Activated CD4-positive, alpha-beta T cell treated with anti-CD3 and anti-CD28 coated beads, Interleukin-2, amount 10 ng/mL, durations not matched to agents 7 days and 5 days (primary cell): ENCODE data around the gene ARNT2. TPM values are rescaled to one million over a fixed set of nuclear protein-coding genes. Genes with fewer than 3 reads are reported as not detected.

Source experiments
- CTCF ChIA-PET: fragments of 350-600 bp; sonication (Branson Sonifier 250); formaldehyde crosslinking; loops from one replicate; lab custom pipeline; 2021; ENCODE audit warnings: antibody characterized with exemption; lab: Charles Lee
- POLR2A ChIA-PET: fragments of 350-600 bp; sonication (Branson Sonifier 250); formaldehyde crosslinking; loops from one replicate; lab custom pipeline; 2021; ENCODE audit warnings: antibody characterized with exemption; lab: Charles Lee
- DNase-seq: peaks from one replicate; pipeline ENCODE4 v3.0.0-alpha.2; 2020
- H3K27ac Mint-ChIP-seq: one replicate; pipeline ENCODE4 v1.8.0; 2021; ENCODE audit warnings: mild to moderate bottlenecking, moderate library complexity, mixed read lengths
- H3K27me3 Mint-ChIP-seq: one replicate; pipeline ENCODE4 v1.8.0; 2021; ENCODE audit warnings: mixed read lengths
- H3K36me3 Mint-ChIP-seq: one replicate; pipeline ENCODE4 v1.8.0; 2021; ENCODE audit warnings: low read depth, mixed read lengths
- H3K4me1 Mint-ChIP-seq: one replicate; pipeline ENCODE4 v1.8.0; 2021; ENCODE audit warnings: mixed read lengths
- H3K4me3 Mint-ChIP-seq: one replicate; pipeline ENCODE4 v1.8.0; 2021; ENCODE audit warnings: mild to moderate bottlenecking, moderate library complexity, mixed read lengths
- H3K9me3 Mint-ChIP-seq: one replicate; pipeline ENCODE4 v1.8.0; 2021; ENCODE audit warnings: mixed read lengths
- total RNA-seq, 2 experiments: library from RNA; stranded (reverse); gene quantifications; one replicate each; pipeline ENCODE4 v1.2.3, GENCODE V29; 2021

ARNT2 gene
- total RNA-seq, 2 experiments from 2014 or later: not detected

DNA sequence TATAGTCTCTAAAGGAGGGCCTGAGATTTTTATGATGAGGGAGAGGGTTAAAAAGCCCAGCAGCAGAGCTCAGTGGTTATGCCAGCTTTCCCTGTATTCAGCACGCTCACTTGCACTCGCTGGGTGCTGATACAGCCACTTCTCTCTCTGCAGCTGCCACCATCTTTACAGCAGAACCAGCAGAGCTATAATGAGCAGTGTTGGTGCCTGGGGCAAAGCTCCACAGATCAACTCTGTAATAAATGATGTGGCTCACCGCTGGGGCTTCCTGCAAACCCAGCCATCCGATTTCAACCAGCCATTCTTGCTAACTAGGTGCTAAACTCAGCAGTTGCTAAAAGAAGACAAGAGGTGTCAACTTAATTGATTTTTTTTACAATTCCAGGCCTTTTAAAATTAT lies 48.0 kb downstream of the ARNT2 start:
- H3K9me3 Mint-ChIP-seq: no peaks in the 10 kb centered on the region
- peaks cover 5% of the 10 kb centered on the region for H3K27me3 Mint-ChIP-seq
- H3K27ac Mint-ChIP-seq: no peak overlapping the region
- POLR2A ChIA-PET: no interaction called here
- no peak overlapping the region for H3K4me3 Mint-ChIP-seq
- CTCF ChIA-PET: no interaction called here
- H3K4me1 Mint-ChIP-seq: no peaks in the 10 kb centered on the region
- H3K36me3 Mint-ChIP-seq: no peaks in the 10 kb centered on the region
- DNase-seq: no peak

DNA sequence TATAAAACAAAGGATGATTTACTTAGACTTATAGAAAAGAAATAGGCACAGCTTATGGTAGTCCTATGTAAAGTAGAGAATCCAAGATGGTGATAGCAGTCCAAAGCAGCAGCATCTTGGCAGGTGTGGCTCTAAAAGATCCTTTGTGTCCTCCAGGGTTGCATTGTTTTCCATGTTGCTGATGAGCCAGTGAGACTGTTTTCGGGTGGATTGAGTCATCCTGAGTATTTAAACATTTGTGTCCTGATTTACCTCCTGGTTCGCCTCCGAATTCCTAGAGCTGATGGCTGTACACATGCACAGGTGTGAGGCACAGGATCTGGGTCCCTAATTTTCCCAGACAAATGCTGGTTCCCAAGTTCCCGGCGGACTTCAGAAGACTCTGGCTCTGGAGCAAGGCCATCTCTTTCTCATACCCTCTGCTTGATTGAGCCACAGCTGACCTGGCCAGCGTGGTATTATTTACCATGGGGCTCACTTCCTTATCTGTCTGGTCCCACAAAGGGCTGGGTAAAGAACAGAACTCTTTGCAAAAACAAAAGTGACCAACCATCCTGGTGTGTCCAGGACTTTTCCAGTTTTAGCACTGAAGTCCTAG lies 51.0 kb downstream of the ARNT2 start:
- ChIA-PET POLR2A (no interaction called here), CTCF (no interaction called here)
- Mint-ChIP-seq H3K36me3 (no peaks in the 10 kb centered on the region), H3K27me3 (peaks cover 5% of the 10 kb centered on the region), H3K27ac (no peak overlapping the region), H3K9me3 (no peaks in the 10 kb centered on the region), H3K4me3 (no peak overlapping the region), H3K4me1 (no peaks in the 10 kb centered on the region)
- DNase-seq: no peak

- H3K4me3 Mint-ChIP-seq: no peak overlapping the region
- peaks cover 5% of the 10 kb centered on the region for H3K27me3 Mint-ChIP-seq
- CTCF ChIA-PET: interaction anchor here (0.6 to 2.2 kb wide), 5 partner anchors 321 to 1928 kb away, joined by 3 to 7 read pairs (median 3); partner anchors contain the start of gene CEMIP
- POLR2A ChIA-PET: no interaction called here
- H3K9me3 Mint-ChIP-seq: no peaks in the 10 kb centered on the region
- no peaks in the 10 kb centered on the region for H3K36me3 Mint-ChIP-seq
- H3K4me1 Mint-ChIP-seq: no peaks in the 10 kb centered on the region
- DNase-seq: peak; percentile 66
- no peak overlapping the region for H3K27ac Mint-ChIP-seq
These were observed 51.7 kb downstream of the ARNT2 start for GRCh38 chr15:80455668-80456442.

DNA sequence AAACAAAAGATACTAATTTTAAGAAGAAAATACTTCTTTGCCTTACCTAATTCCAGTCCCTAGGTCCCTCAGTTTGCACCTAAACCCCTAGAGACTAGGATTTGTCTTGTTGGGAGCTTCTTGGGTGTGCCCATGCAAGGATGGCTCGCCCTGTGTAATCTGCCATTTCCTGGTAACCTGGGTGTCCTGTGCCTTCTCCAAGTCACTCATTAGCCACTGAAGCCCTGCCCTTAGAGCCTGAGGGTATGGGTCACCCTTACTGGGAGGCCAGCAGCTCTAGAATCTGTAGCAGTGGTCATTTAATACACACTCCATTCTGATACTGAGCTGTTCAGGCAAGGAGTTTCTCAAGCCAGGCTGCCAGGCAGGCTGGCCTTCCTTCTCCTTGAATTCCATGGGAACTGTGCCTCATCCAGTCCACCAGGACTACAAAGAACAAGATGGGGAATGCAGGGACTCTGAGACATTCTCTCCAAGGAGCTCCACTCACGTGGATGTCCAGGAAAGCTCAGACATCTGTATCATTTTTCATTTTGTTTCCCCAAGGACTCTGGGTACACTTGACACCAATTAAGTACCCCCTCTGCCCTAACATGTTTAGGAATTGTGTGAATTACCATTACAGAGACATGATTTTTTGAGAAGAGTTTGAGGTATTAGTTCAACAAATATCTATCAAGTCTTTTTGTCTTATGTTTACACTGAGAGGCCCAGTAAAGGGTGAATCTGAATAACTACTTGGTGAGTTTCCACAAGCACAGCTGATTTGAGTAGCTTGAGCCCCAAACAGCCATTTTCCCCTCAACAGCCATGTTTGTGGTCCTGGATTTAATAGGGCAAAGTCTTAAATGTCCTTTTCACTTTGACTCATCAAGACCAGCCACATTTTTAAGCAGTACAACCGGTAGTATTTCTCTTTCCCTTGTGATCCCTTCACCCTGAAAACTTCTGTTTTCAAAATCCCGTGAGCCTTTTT lies 52.6 kb downstream of the ARNT2 start:
- H3K9me3 Mint-ChIP-seq: no peaks in the 10 kb centered on the region
- H3K27me3 Mint-ChIP-seq: peaks cover 5% of the 10 kb centered on the region
- H3K4me3 Mint-ChIP-seq: no peak overlapping the region
- no peak overlapping the region for H3K27ac Mint-ChIP-seq
- DNase-seq: no peak
- H3K4me1 Mint-ChIP-seq: no peaks in the 10 kb centered on the region
- CTCF ChIA-PET: interaction anchor here (0.7 to 2.2 kb wide), 4 partner anchors 320 to 512 kb away, joined by 3 to 7 read pairs (median 3); partner anchors contain the start of gene CEMIP
- no peaks in the 10 kb centered on the region for H3K36me3 Mint-ChIP-seq
- POLR2A ChIA-PET: no interaction called here

DNA sequence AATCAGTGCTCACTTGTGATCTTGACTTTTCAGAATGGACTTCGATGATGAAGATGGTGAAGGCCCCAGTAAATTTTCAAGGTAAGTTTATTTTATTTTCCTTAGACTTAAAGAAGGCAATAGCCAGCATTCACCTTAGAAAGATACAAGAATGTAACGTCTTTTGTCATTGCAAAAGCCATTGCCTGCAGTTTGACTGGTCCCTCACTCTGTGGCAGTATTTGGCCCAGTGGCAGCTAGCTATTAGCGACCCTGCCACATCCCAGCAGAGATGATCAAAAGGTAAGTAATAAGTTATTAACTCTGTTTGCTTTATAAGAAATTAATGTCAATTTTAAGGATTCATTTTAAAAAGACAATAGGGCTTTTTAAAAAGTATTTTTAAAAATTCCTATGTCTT lies 53.7 kb downstream of the ARNT2 start:
- no peaks in the 10 kb centered on the region for H3K36me3 Mint-ChIP-seq
- POLR2A ChIA-PET: no interaction called here

GRCh38 chr15:80458580-80458979 lies 54.4 kb downstream of the ARNT2 start:
- CTCF ChIA-PET: no interaction called here
- Mint-ChIP-seq H3K27me3 (peaks cover 5% of the 10 kb centered on the region), H3K9me3 (no peaks in the 10 kb centered on the region), H3K36me3 (no peaks in the 10 kb centered on the region), H3K4me3 (no peak overlapping the region), H3K27ac (no peak overlapping the region), H3K4me1 (no peaks in the 10 kb centered on the region)
- DNase-seq: no peak
- POLR2A ChIA-PET: no interaction called here

More for the DNA sequence above, 53.7 kb downstream of the ARNT2 start:
- peaks cover 5% of the 10 kb centered on the region for H3K27me3 Mint-ChIP-seq
- H3K4me1 Mint-ChIP-seq: no peaks in the 10 kb centered on the region
- H3K9me3 Mint-ChIP-seq: no peaks in the 10 kb centered on the region
- CTCF ChIA-PET: interaction anchor here (2.2 kb wide), 1 partner anchor 319 kb away, joined by 7 read pairs; no protein-coding TSS in a partner anchor
- H3K27ac Mint-ChIP-seq: no peak overlapping the region
- DNase-seq: no peak
- H3K4me3 Mint-ChIP-seq: no peak overlapping the region

DNA sequence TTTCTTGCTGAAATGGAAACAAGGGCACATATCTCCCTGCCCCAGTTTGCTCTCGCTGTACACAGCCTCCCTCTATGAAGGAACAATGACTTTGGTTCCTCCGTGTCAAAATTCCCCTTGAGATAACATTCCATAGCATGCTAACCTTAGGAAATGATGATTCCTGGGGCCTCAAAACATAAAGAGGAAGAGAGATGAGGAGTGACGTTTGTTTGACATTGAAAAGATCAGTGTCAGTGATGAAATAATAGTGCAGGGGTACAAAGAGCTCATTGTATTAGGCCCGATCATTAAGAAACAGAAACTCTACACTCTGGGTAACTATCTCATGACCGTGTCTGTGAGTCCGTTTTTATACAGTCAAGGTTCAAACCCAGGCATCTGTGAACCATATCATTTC lies 55.2 kb downstream of the ARNT2 start:
- ChIA-PET POLR2A (no interaction called here), CTCF (interaction anchor here (1.3 kb wide), 1 partner anchor 509 kb away, joined by 3 read pairs; no protein-coding TSS in a partner anchor)
- H3K36me3 Mint-ChIP-seq: no peaks in the 10 kb centered on the region
- H3K27me3 Mint-ChIP-seq: peaks cover 5% of the 10 kb centered on the region
- H3K9me3 Mint-ChIP-seq: no peaks in the 10 kb centered on the region
- H3K4me3 Mint-ChIP-seq: no peak overlapping the region
- no peaks in the 10 kb centered on the region for H3K4me1 Mint-ChIP-seq
- no peak for DNase-seq
- H3K27ac Mint-ChIP-seq: no peak overlapping the region

DNA sequence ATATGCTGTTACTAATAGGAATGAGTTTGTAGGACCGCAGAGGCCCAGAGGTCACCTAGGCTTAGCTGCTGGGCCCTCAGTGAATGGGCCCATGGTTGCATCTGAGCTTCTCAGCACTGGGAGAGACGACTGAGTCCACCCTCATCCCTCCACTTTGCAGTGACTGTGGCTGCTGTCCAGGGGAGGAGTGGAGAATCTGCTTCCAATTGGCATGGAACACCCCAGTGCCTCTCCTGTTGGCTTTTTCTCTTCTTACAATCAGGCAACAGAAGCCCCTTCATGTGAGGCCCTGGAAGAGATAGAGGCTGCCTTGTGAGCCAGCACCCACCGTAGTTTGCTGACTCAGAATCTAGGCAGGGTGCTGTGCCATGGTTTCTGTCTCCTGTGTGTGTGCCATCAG lies 55.6 kb downstream of the ARNT2 start:
- Mint-ChIP-seq H3K27ac (no peak overlapping the region), H3K9me3 (no peaks in the 10 kb centered on the region), H3K36me3 (no peaks in the 10 kb centered on the region), H3K27me3 (peaks cover 5% of the 10 kb centered on the region), H3K4me1 (no peaks in the 10 kb centered on the region), H3K4me3 (no peak overlapping the region)
- no peak for DNase-seq
- ChIA-PET CTCF (interaction anchor here (1.3 kb wide), 1 partner anchor 508 kb away, joined by 3 read pairs; no protein-coding TSS in a partner anchor), POLR2A (no interaction called here)

DNA sequence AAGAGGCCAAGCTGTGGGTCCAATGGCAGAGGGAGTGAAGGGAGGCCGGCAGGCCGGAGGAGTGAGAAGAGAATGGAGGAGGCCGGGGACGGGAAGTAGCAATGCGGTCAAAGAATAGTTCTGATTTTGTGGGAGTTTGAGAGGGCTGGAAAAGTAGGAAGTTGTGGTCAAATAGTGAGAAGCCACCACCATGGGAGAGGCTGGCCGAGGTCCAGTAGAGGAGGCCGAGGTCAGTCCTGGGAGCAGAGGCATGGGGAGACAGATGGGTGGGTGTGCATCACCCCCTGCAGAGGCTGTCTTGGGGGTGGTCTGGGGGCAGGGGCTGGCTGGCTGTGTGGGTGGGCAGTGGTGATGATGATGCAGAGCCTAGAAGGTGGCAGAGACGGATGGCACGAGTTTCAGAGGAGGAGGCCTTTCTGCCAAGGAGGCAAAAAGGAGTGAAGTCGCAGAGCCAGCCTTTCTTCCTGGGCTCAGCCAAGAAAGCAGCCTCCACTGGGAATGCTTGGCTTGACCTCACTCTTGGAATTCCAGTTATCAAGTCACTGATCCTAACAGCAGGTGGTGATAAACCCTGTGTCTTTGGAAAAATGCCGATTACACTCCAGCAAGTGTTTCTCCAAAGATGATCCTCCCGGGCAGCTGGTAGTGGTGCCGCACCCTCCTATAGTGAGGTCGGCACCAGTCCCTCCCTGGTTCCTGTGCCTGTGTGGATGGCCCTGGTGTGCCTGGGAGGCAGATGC lies 57.3 kb downstream of the ARNT2 start:
- H3K4me1 Mint-ChIP-seq: no peaks in the 10 kb centered on the region
- POLR2A ChIA-PET: no interaction called here
- no peak overlapping the region for H3K27ac Mint-ChIP-seq

DNA sequence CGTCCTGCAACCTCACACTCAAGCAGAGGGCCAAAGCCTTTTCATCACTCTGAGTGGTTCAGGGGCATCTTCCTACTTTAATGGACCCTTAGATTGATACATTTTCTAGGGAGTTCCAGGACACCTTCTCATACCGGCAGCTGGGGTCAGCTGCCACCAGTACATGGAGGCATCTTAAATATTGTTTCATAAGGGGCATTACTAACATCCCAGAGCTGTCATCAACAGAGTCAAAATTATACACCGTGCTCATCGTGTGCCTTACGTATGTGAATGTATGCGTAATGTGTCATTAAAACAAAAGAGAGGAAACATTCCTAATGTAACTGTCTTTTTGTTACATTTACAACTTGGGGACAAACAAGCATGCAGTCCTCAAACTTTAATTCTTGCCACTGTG lies 57.9 kb downstream of the ARNT2 start:
- DNase-seq: no peak
- POLR2A ChIA-PET: no interaction called here
- H3K4me3 Mint-ChIP-seq: no peak overlapping the region
- no peaks in the 10 kb centered on the region for H3K9me3 Mint-ChIP-seq
- H3K36me3 Mint-ChIP-seq: no peaks in the 10 kb centered on the region
- H3K27me3 Mint-ChIP-seq: no peaks in the 10 kb centered on the region
- H3K4me1 Mint-ChIP-seq: no peaks in the 10 kb centered on the region
- no peak overlapping the region for H3K27ac Mint-ChIP-seq
- CTCF ChIA-PET: no interaction called here

More for the DNA sequence above, 57.3 kb downstream of the ARNT2 start:
- Mint-ChIP-seq H3K36me3 (no peaks in the 10 kb centered on the region), H3K4me3 (no peak overlapping the region), H3K27me3 (no peaks in the 10 kb centered on the region), H3K9me3 (no peaks in the 10 kb centered on the region)
- DNase-seq: no peak
- CTCF ChIA-PET: no interaction called here

DNA sequence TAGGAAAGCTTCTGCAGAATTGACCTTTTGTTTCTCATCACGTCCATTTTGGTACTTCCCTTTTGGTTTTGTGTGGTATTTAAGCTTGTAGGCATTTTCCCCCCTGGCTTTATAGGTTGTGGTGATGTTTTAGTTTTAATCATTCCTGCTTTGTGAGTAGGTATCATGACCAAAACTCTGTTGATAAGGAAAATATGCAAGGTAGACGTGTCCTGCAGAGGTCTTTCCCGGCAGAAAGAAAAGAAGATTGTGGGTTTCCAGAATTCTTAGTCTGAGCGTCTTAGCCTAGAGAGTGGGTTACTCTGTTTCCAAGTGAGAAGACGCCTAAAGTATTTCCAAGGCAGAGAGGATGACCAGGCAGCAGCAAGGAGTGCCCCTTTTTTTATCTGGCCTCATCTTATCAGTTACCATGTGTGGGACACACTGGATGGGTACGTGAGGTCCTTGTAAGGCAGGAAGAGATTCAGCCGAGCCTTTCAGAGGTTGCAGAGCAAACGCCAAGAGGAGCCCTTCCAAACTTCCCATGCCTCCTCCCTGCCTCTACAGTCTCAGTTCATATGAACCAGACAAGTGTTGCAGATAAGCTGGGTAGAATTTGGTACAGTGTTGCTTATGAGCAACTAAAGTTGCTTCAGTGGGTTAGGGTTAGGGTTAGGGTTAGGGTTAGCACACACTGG lies 58.8 kb downstream of the ARNT2 start:
- Mint-ChIP-seq H3K27me3 (no peaks in the 10 kb centered on the region), H3K4me3 (no peak overlapping the region), H3K9me3 (no peaks in the 10 kb centered on the region), H3K27ac (no peak overlapping the region), H3K36me3 (no peaks in the 10 kb centered on the region), H3K4me1 (no peaks in the 10 kb centered on the region)
- CTCF ChIA-PET: no interaction called here
- no peak for DNase-seq
- POLR2A ChIA-PET: no interaction called here
